Panc1 (cell line): ENCODE results near the gene SARS2. TPM values are rescaled to one million over a fixed set of nuclear protein-coding genes. Genes with fewer than 3 reads are reported as not detected.
"Not testable (repeated sequence)": the region's sequence is repeated elsewhere in the genome, so short reads cannot be mapped to it uniquely, and the experiment has no call there.

Source experiments
- ATAC-seq: fragments of 200-7000 bp; cut with Tn5 transposase; 2 replicates; pipeline ENCODE4 v1.9.1; 2020; ENCODE audit warnings: mild to moderate bottlenecking, moderate library complexity
- BruUV-seq: library from RNA; stranded (reverse); fragments of 400-500 nt; replicated peaks from 2 replicates; lab custom pipeline; 2021; lab: Mats Ljungman, UMichigan
- CTCF ChIA-PET: fragments of 300-600 bp; sonication (Branson Sonifier 250); formaldehyde crosslinking; loops from one replicate; lab custom pipeline; 2022; ENCODE audit warnings: antibody characterized with exemption; lab: Charles Lee
- POLR2A ChIA-PET: fragments of 300-600 bp; sonication (Branson Sonifier 250); formaldehyde crosslinking; loops from one replicate; lab custom pipeline; 2022; ENCODE audit warnings: antibody characterized with exemption; lab: Charles Lee
- DNase-seq: peaks from one replicate; pipeline ENCODE4 v3.0.0-alpha.2; 2010; ENCODE audit warnings: low read depth, low spot score
- H3K27ac ChIP-seq: 2 replicates; pipeline ENCODE4 v1.5.1; 2011; ENCODE audit warnings: mild to moderate bottlenecking, low read length, inconsistent platforms
- H3K27me3 ChIP-seq: fragments of 200-500 bp; sonication (Bioruptor generic); 2 replicates; pipeline ENCODE4 v1.6.0; 2014; ENCODE audit warnings: low read length, inconsistent platforms; ENCODE audit not compliant: control insufficient read depth, insufficient read depth
- H3K36me3 ChIP-seq: fragments of 200-500 bp; sonication (Bioruptor generic); 2 replicates; pipeline ENCODE4 v1.5.1; 2014; ENCODE audit warnings: inconsistent platforms, mild to moderate bottlenecking, low read length, moderate library complexity; ENCODE audit not compliant: control insufficient read depth, insufficient read depth
- H3K4me1 ChIP-seq: 2 replicates; pipeline ENCODE4 v1.5.1; 2011; ENCODE audit warnings: inconsistent platforms, mild to moderate bottlenecking, low read length, moderate library complexity; ENCODE audit not compliant: control insufficient read depth, insufficient read depth
- H3K4me3 ChIP-seq, 2 experiments: 2 replicates each; pipeline ENCODE4 v1.5.1; 2011 to 2012; ENCODE audit warnings: low read depth in 2 of 2, low read length in 2 of 2, mild to moderate bottlenecking in 2 of 2, inconsistent platforms in 1 of 2, moderate library complexity in 1 of 2
- H3K9me3 ChIP-seq: fragments of 200-500 bp; sonication (Bioruptor generic); 2 replicates; pipeline ENCODE4 v1.5.1; 2014; ENCODE audit warnings: low read depth, mild to moderate bottlenecking, inconsistent platforms, low read length, moderate library complexity; ENCODE audit not compliant: control insufficient read depth, insufficient read depth
- CTCF ChIP-seq: fragments of 450-650 bp; IDR thresholded peaks from 2 replicates; pipeline ENCODE4 v1.5.1; 2017; ENCODE audit warnings: mild to moderate bottlenecking
- POLR2AphosphoS5 ChIP-seq: IDR thresholded peaks from 2 replicates; pipeline ENCODE4 v1.6.1; 2012; ENCODE audit warnings: mild to moderate bottlenecking, low read depth, low read length, moderate library complexity
- REST ChIP-seq, 2 experiments: IDR thresholded peaks; 2 replicates each; pipeline ENCODE4 v1.6.1; 2011 to 2012; ENCODE audit warnings: low read depth in 2 of 2, control low read depth in 1 of 2, low read length in 1 of 2, mild to moderate bottlenecking in 1 of 2, moderate library complexity in 1 of 2; ENCODE audit not compliant: insufficient read depth in 1 of 2
- SIN3A ChIP-seq: IDR thresholded peaks from 2 replicates; pipeline ENCODE4 v1.6.1; 2012; ENCODE audit warnings: low read depth, mild to moderate bottlenecking, low read length, moderate library complexity, borderline replicate concordance; ENCODE audit not compliant: insufficient read depth
- TCF7L2 ChIP-seq: IDR thresholded peaks from 2 replicates; pipeline ENCODE4 v1.6.1; 2011; ENCODE audit warnings: mild to moderate bottlenecking, low read depth, low read length, inconsistent platforms
- in situ Hi-C: cut with HindIII; loops from 2 replicates; pipeline ENCODE4 v1.10.0; 2016; ENCODE audit warnings: low sequenced_read_pairs, low pct_unique_long_range_greater_than_20kb
- intact Hi-C: fragments of 100-400 bp; cut with micrococcal nuclease; formaldehyde crosslinking; loops from one replicate; pipeline ENCODE4 v1.10.0; 2022; ENCODE audit not compliant: unreplicated experiment
- total RNA-seq: library from RNA; stranded (reverse); gene quantifications from one replicate; pipeline ENCODE4 v1.2.1, GENCODE V29; 2021; ENCODE audit not compliant: unreplicated experiment

SARS2 gene
- total RNA-seq, 1 experiment from 2014 or later = 186 TPM

GRCh38 chr19:38875656-38876395, 54.7 kb downstream of the SARS2 start:
- intact Hi-C loops (no loop called here), in situ Hi-C loops (no loop called here)
- Histone ChIP-seq H3K9me3 (no peaks in the 10 kb centered on the region), H3K27me3 (no peaks in the 10 kb centered on the region), H3K4me3 (no peak overlapping the region), H3K4me1 (peaks cover 7% of the 10 kb centered on the region; the same call in 1 of the 2 replicates), H3K27ac (no peak overlapping the region), H3K36me3 (no peaks in the 10 kb centered on the region)
- no peak for DNase-seq
- CTCF ChIA-PET = interaction anchor here (0.5 to 4.9 kb wide), 3 partner anchors 9 to 77 kb away, joined by 4 to 27 read pairs (median 4); no protein-coding TSS in a partner anchor
- POLR2A ChIA-PET = interaction anchor here (0.6 to 0.9 kb wide), 4 partner anchors 12 to 509 kb away, joined by 3 to 11 read pairs (median 5); partner anchors contain the start of gene NFKBIB
- no peak for TF ChIP-seq TCF7L2
- TF ChIP-seq POLR2AphosphoS5 = no peak
- TF ChIP-seq REST (IDR thresholded peaks at IDR 0.05; ENCODE audit: insufficient read depth in 1 of 2, low read depth in 2 of 2, low read length in 1 of 2) = no peak
- no peak for TF ChIP-seq SIN3A
- no peak for TF ChIP-seq CTCF
- BruUV-seq = no TSS peak
- no peak for ATAC-seq

- CTCF ChIA-PET = interaction anchor here (0.7 kb wide), 1 partner anchor 152 kb away, joined by 4 read pairs; no protein-coding TSS in a partner anchor
- H3K4me3 ChIP-seq, BruUV-seq, ATAC-seq, H3K4me1 ChIP-seq, DNase-seq, in situ Hi-C loops, H3K27me3 ChIP-seq, intact Hi-C loops, H3K36me3 ChIP-seq, H3K27ac ChIP-seq, H3K9me3 ChIP-seq: not testable (repeated sequence)
- POLR2A ChIA-PET = interaction anchor here (0.5 to 0.6 kb wide), 2 partner anchors 33 to 113 kb away, joined by 3 to 9 read pairs; no protein-coding TSS in a partner anchor
These were observed 57.2 kb downstream of the SARS2 start for GRCh38 chr19:38873400-38873799.

- Histone ChIP-seq H3K9me3 (no peaks in the 10 kb centered on the region), H3K27me3 (no peaks in the 10 kb centered on the region), H3K4me1 (no peaks in the 10 kb centered on the region), H3K4me3 (no peak overlapping the region), H3K27ac (no peak overlapping the region), H3K36me3 (no peaks in the 10 kb centered on the region)
- no peak for DNase-seq
- no peak for ATAC-seq
- TF ChIP-seq REST (IDR thresholded peaks at IDR 0.05; ENCODE audit: insufficient read depth in 1 of 2, low read depth in 2 of 2, low read length in 1 of 2) = peak in 1 of 2 experiments; percentile 29; a peak in 1 of 4 replicates
- no peak for TF ChIP-seq SIN3A
- intact Hi-C loops (no loop called here), in situ Hi-C loops (no loop called here)
- CTCF ChIA-PET = interaction anchor here (0.5 to 1.5 kb wide), 3 partner anchors 14 to 17 kb away, joined by 3 to 7 read pairs (median 3); no protein-coding TSS in a partner anchor
- POLR2A ChIA-PET = interaction anchor here (0.5 kb wide), 1 partner anchor 35 kb away, joined by 3 read pairs; no protein-coding TSS in a partner anchor
- no TSS peak for BruUV-seq
These were observed 60.0 kb downstream of the SARS2 start for GRCh38 chr19:38870612-38871011.
